NCI-H1417 (cell line): ENCODE measurements around the gene LCE1E.

Experiments used
- DNase-seq, 3 experiments: peaks; one replicate each; lab custom pipeline; 2025; lab: John Stamatoyannopoulos, UW

LCE1E gene

GRCh38 chr1:152786077-152786476, at the start of gene LCE1E:
Gene LCE1E, plus strand, starts transcription at chr1:152786257. Its CDS starts 1,043 bp downstream, at chr1:152787300.
- peak in 2 of 3 experiments; percentile 67 to 81 for DNase-seq

- DNase-seq, result no peak
Observed at GRCh38 chr1:152737997-152738396, 48.1 kb upstream of the LCE1E start.

- DNase-seq, result no peak
Observed at GRCh38 chr1:152739841-152740240, 46.2 kb upstream of the LCE1E start.

GRCh38 chr1:152741656-152742055, 44.4 kb upstream of the LCE1E start:
- no peak for DNase-seq

- DNase-seq, result no peak
Observed at GRCh38 chr1:152743371-152744145, 42.5 kb upstream of the LCE1E start.

- DNase-seq, result peak in 2 of 3 experiments; percentile 64 to 84
Observed at GRCh38 chr1:152745289-152745704, 40.8 kb upstream of the LCE1E start.

- no peak for DNase-seq
Observed at GRCh38 chr1:152745765-152746444, 40.2 kb upstream of the LCE1E start.

GRCh38 chr1:152747831-152748230, 38.2 kb upstream of the LCE1E start:
- DNase-seq, result no peak

GRCh38 chr1:152752225-152752624, 33.8 kb upstream of the LCE1E start:
- no peak for DNase-seq

- DNase-seq, result no peak
Observed at GRCh38 chr1:152753586-152753985, 32.5 kb upstream of the LCE1E start.

- DNase-seq, result no peak
Observed at GRCh38 chr1:152756872-152757271, 29.2 kb upstream of the LCE1E start.

GRCh38 chr1:152757747-152758146, 28.3 kb upstream of the LCE1E start, which contains the start of gene KPRP:
Gene KPRP, plus strand, starts transcription at chr1:152758025. Its CDS starts 1,564 bp downstream, at chr1:152759589.
- no peak for DNase-seq

- DNase-seq, result no peak
Observed at GRCh38 chr1:152758636-152759035, 27.4 kb upstream of the LCE1E start.

GRCh38 chr1:152759453-152760173, 26.4 kb upstream of the LCE1E start:
- no peak for DNase-seq

- no peak for DNase-seq
Observed at GRCh38 chr1:152760551-152761190, 25.4 kb upstream of the LCE1E start.

GRCh38 chr1:152761609-152762213, 24.3 kb upstream of the LCE1E start:
- DNase-seq, result no peak

GRCh38 chr1:152768847-152769533, 17.1 kb upstream of the LCE1E start:
- DNase-seq, result no peak

GRCh38 chr1:152770411-152770810, 15.6 kb upstream of the LCE1E start:
- no peak for DNase-seq

- no peak for DNase-seq
Observed at GRCh38 chr1:152774875-152775274, 11.2 kb upstream of the LCE1E start, which contains the start of gene LCE1F. Gene LCE1F, plus strand, starts transcription at chr1:152775140. Its CDS starts 1,232 bp downstream, at chr1:152776372.

- DNase-seq, result no peak
Observed at GRCh38 chr1:152776361-152776760, 9.7 kb upstream of the LCE1E start.
